ENCODE data around the gene SPATA31E1. TPM values are rescaled to one million over a fixed set of nuclear protein-coding genes. Genes with fewer than 3 reads are reported as not detected.

Gene SPATA31E1
- total RNA-seq, 1 experiment from 2014 or later, result not detected

- Histone ChIP-seq H3K27me3 (no peaks in the 10 kb centered on the region), H3K4me3 (no peak overlapping the region), H3K36me3 (no peaks in the 10 kb centered on the region), H3K9me3 (peaks cover 3% of the 10 kb centered on the region; the same call in 1 of the 2 replicates)
- DNase-seq, result no peak
These were observed 24.7 kb upstream of the SPATA31E1 start for GRCh38 chr9:87857948-87858335.

DNA sequence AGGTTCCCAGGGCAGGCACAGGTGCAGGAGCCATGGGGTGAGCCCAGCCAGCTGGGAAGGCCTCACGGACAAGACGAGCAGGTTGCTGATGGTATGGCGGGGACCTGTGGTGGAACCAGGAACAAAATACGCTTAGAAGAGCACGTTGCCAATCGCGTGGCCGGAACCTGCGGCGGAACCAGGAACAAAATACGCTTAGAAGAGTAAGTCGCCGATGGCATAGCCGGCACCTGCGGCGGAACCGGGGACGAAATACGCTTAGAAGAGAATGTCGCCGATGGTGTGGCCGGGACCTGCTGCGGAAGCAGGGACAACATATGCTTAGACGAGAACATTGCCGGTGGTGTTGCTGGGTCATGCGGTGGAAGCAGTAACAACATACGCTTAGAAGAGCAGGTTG, 23.5 kb upstream of the SPATA31E1 start:
- Histone ChIP-seq H3K4me3 (no peak overlapping the region), H3K36me3 (no peaks in the 10 kb centered on the region), H3K9me3 (peaks cover 3% of the 10 kb centered on the region; the same call in 1 of the 2 replicates), H3K27me3 (no peaks in the 10 kb centered on the region)
- DNase-seq, result no peak

GRCh38 chr9:87859786-87860185, 22.9 kb upstream of the SPATA31E1 start:
- H3K4me3 ChIP-seq, result no peak overlapping the region
- H3K9me3 ChIP-seq, result peaks cover 3% of the 10 kb centered on the region; the same call in 1 of the 2 replicates
- no peak for DNase-seq

DNA sequence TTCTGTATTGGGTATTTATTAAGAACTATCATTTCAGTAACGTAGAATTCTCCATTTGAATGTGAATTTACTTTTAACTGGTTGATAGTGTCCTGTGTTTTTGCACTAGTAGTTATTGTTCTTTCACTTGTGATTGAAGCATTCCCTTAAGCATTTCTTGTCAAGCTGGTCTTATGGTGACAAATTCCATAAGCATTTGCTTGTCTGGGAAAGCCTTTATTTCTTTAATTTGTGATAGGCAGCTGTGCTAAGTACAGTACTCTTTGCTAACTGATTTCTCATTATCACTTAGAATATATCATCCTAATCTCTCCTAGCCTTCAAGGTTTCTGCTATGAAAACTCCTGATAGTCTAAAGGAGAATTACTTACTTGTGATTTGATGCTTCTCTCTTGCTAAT, 21.3 kb upstream of the SPATA31E1 start:
- DNase-seq, result no peak
- no peak overlapping the region for H3K4me3 ChIP-seq
- H3K36me3 ChIP-seq, result no peaks in the 10 kb centered on the region
- H3K27me3 ChIP-seq, result no peaks in the 10 kb centered on the region
- peaks cover 3% of the 10 kb centered on the region; the same call in 1 of the 2 replicates for H3K9me3 ChIP-seq

More at GRCh38 chr9:87859786-87860185, 22.9 kb upstream of the SPATA31E1 start:
- Histone ChIP-seq H3K36me3 (no peaks in the 10 kb centered on the region), H3K27me3 (no peaks in the 10 kb centered on the region)

- no peaks in the 10 kb centered on the region for H3K27me3 ChIP-seq
- no peaks in the 10 kb centered on the region for H3K36me3 ChIP-seq
- H3K4me3 ChIP-seq, result no peak overlapping the region
- peaks cover 3% of the 10 kb centered on the region; the same call in 1 of the 2 replicates for H3K9me3 ChIP-seq
- DNase-seq, result peak; percentile 75
These were observed 20.0 kb upstream of the SPATA31E1 start for GRCh38 chr9:87862536-87863268.

- H3K9me3 ChIP-seq, result peaks cover 3% of the 10 kb centered on the region; the same call in 1 of the 2 replicates
- DNase-seq, result no peak
- H3K4me3 ChIP-seq, result no peak overlapping the region
- H3K27me3 ChIP-seq, result no peaks in the 10 kb centered on the region
- H3K36me3 ChIP-seq, result no peaks in the 10 kb centered on the region
These were observed 18.7 kb upstream of the SPATA31E1 start for GRCh38 chr9:87863882-87864465.

DNA sequence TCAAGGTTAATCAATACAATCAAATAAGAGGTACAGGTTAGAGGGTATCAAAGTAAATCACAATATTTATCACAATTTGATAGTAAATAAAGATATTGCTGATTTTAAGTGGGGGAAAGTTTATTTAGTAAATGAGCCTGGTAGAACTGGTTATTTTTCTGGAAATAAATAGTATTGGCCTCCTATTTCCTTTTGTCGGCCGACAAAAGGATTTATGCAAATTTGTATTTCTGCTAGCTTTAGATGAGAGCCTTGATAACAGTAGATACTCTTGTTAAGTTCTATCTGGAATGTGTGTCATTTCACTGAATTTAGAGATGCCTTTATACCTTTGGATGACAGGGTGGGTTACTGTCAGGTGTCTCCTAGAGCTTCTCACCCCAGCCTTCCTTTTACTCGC, 17.8 kb upstream of the SPATA31E1 start:
- Histone ChIP-seq H3K36me3 (no peaks in the 10 kb centered on the region), H3K4me3 (no peak overlapping the region), H3K27me3 (no peaks in the 10 kb centered on the region), H3K9me3 (peaks cover 3% of the 10 kb centered on the region; the same call in 1 of the 2 replicates)
- DNase-seq, result no peak

GRCh38 chr9:87865626-87866025, 17.1 kb upstream of the SPATA31E1 start:
- no peak for DNase-seq
- Histone ChIP-seq H3K36me3 (no peaks in the 10 kb centered on the region), H3K27me3 (no peaks in the 10 kb centered on the region), H3K9me3 (peaks cover 3% of the 10 kb centered on the region; the same call in 1 of the 2 replicates), H3K4me3 (no peak overlapping the region)

DNA sequence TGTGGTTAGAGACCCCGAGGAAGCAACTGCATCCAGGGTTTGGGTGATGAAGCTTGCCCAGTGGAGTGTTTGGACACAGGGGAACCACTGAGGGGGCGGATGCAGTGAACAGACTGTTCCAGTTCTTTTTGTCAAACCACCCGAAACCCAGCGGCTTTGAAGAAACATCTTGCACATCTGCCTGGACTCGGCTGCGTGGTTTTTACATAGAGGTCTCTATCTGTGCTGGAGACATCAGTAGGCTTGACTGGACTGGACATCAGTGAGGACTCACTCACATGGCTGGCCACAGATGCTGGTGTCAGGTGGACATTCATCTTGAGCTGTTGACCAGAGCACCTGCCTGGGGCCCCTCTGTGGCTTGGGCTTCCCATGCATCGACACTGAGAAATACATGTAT, 15.3 kb upstream of the SPATA31E1 start:
- Histone ChIP-seq H3K9me3 (no peaks in the 10 kb centered on the region), H3K36me3 (no peaks in the 10 kb centered on the region), H3K4me3 (no peak overlapping the region), H3K27me3 (no peaks in the 10 kb centered on the region)
- no peak for DNase-seq

GRCh38 chr9:87868175-87868574, 14.5 kb upstream of the SPATA31E1 start:
- H3K4me3 ChIP-seq, result no peak overlapping the region
- no peaks in the 10 kb centered on the region for H3K27me3 ChIP-seq
- H3K36me3 ChIP-seq, result no peaks in the 10 kb centered on the region
- no peak for DNase-seq
- no peaks in the 10 kb centered on the region for H3K9me3 ChIP-seq

DNA sequence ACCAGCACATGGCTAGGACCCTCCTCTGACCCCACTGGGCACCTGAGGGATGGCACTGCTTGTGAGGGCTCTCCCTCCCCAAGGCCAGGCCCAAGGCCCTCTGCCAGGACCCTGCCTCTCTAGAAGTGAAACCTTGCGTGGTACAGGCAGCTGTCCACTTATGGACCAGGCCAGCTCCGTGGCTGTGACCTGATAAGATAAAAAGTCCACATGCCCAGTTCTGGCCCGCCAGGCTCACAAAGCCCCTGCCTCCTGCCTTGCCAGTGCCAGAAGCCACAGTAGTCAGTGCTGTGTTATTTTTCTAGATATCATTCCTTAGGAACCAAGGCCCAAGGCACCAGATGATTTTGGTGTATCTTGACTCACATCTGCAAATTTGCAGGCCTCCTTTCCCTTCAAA, 14.0 kb upstream of the SPATA31E1 start:
- DNase-seq, result no peak
- no peaks in the 10 kb centered on the region for H3K27me3 ChIP-seq
- H3K36me3 ChIP-seq, result no peaks in the 10 kb centered on the region
- no peak overlapping the region for H3K4me3 ChIP-seq
- H3K9me3 ChIP-seq, result no peaks in the 10 kb centered on the region

GRCh38 chr9:87869082-87869481, 13.6 kb upstream of the SPATA31E1 start:
- no peaks in the 10 kb centered on the region for H3K9me3 ChIP-seq
- peak; percentile 19 for DNase-seq
- H3K4me3 ChIP-seq, result no peak overlapping the region
- no peaks in the 10 kb centered on the region for H3K36me3 ChIP-seq
- no peaks in the 10 kb centered on the region for H3K27me3 ChIP-seq

GRCh38 chr9:87871425-87872078, 11.1 kb upstream of the SPATA31E1 start:
- Histone ChIP-seq H3K4me3 (no peak overlapping the region), H3K36me3 (no peaks in the 10 kb centered on the region), H3K27me3 (no peaks in the 10 kb centered on the region), H3K9me3 (no peaks in the 10 kb centered on the region)
- DNase-seq, result no peak

- Histone ChIP-seq H3K4me3 (no peak overlapping the region), H3K36me3 (no peaks in the 10 kb centered on the region), H3K27me3 (no peaks in the 10 kb centered on the region), H3K9me3 (no peaks in the 10 kb centered on the region)
- peak; percentile 78 for DNase-seq
These were observed 10.5 kb upstream of the SPATA31E1 start for GRCh38 chr9:87872079-87872624.

- no peaks in the 10 kb centered on the region for H3K27me3 ChIP-seq
- H3K4me3 ChIP-seq, result no peak overlapping the region
- DNase-seq, result no peak
- peaks cover 11% of the 10 kb centered on the region for H3K9me3 ChIP-seq
- H3K36me3 ChIP-seq, result no peaks in the 10 kb centered on the region; the same call in 1 of the 2 replicates
These were observed 8.9 kb upstream of the SPATA31E1 start for GRCh38 chr9:87873607-87874303.

DNA sequence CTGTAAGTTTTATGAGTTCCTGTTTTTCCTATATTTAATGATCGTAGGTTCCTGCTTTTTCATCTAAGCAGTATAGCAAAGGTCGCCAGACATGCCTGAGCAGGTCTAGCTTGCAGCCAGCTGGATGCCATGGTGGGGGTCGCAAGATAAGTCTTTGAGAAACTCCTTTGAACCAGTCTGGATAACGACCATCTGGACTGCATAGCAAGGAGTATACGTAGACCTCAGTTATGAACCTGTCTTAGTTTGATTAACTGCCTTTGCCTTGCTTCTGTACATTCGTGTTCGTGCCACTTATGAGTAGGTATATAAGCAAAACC, 8.4 kb upstream of the SPATA31E1 start:
- Histone ChIP-seq H3K36me3 (no peaks in the 10 kb centered on the region; the same call in 1 of the 2 replicates), H3K27me3 (no peaks in the 10 kb centered on the region), H3K4me3 (no peak overlapping the region), H3K9me3 (peaks cover 12% of the 10 kb centered on the region)
- no peak for DNase-seq

DNA sequence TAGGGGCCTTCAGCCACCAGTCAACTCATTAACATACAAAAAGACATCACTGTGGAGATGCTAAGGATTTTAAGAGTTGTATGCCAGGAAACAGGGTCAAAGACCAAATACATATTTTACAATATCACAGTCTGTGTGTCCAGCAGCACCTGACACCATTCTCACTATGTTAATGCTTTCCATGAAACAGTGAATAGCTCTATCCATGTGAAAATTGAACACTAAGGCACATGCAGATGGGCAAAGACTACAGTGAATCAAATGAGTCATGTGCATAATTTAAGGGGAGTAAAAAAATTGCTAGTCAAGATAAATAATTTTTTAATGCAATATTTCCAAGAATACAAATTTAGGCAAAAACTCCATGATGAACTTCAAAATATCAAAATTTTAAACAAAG, 7.6 kb upstream of the SPATA31E1 start:
- Histone ChIP-seq H3K27me3 (no peaks in the 10 kb centered on the region), H3K4me3 (no peak overlapping the region), H3K36me3 (no peaks in the 10 kb centered on the region; the same call in 1 of the 2 replicates), H3K9me3 (peaks cover 12% of the 10 kb centered on the region)
- DNase-seq, result no peak

All from MG63 (cell line).